NCI-H1930 (cell line): ENCODE data around the gene ROBO4.
A peak's percentile ranks its signal among the peaks of the same experiment; 100 is the strongest.

Experiments used
- DNase-seq, 2 experiments: peaks; one replicate each; lab custom pipeline; 2025; lab: John Stamatoyannopoulos, UW

ROBO4 gene

DNA sequence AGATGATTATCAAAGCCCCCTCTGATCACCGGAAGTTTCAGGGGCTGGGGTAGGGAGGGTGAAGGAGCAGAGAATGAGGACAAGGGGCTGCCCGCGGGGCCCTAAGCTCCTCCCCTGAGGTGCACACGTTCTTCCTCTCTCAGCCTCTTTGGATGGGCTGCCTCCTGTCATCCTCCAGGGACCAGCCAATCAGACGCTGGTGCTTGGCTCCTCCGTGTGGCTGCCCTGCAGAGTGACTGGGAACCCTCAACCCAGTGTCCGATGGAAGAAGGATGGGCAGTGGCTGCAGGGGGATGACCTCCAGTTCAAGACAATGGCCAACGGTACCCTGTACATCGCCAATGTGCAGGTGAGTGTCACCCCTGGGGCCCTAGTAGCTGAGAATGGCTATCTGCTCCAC lies 24.9 kb downstream of the ROBO4 start:
- DNase-seq = peak; percentile 50 to 74

DNA sequence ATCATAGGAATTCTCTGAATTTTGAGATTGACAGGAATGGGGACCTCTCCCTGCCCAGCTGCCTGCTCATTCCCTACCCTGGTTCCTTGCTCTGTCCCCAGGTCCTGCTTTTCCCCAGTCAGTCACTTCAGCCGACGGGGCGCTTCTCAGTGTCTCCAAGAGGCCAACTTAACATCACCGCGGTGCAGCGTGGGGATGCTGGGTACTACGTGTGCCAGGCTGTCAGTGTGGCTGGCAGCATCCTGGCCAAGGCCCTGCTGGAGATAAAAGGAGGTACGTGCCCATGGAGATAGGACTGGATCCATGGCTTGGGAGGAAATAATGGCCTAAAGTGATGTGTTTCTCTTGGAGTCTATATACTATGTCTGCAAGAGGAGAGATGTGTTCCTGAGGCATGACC lies 25.4 kb downstream of the ROBO4 start:
- DNase-seq = no peak

DNA sequence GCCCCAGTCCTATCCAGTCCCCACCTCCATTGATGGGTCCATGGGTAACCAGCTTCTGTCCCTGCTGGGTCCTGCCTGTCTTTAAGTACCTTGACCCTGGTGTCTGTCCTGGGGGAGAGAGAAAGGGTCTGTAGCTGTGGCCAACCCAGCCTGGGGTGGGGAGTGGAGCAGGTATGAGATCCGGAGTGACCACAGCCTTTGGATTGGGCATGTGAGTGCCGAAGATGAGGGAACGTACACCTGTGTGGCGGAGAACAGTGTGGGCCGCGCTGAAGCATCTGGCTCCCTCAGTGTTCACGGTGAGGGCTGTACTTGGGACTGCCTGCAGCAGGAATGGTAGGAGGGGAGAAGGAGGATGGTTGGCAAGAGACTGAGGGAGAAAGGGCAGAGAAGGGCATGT lies 27.2 kb downstream of the ROBO4 start:
- no peak for DNase-seq

DNA sequence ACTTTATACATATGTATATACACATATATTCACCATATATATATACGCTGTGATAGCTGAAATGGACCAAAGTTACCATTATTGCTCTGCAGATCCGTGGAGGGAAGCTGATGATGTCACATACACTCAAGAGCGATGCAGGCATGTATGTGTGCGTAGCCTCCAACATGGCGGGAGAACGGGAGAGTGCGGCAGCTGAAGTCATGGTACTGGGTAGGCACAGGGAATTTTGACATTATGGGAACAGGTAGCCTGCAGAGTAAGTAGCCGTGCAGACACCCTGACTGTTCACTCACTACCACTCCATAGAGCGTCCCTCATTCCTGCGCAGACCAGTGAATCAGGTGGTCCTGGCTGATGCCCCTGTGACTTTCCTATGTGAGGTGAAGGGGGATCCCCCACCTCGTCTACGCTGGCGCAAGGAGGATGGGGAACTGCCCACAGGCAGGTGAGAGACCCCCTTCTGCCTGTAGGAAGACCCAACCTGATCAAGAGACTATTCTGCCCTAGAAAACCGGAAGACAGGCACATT lies 27.7 kb downstream of the ROBO4 start:
- no peak for DNase-seq

DNA sequence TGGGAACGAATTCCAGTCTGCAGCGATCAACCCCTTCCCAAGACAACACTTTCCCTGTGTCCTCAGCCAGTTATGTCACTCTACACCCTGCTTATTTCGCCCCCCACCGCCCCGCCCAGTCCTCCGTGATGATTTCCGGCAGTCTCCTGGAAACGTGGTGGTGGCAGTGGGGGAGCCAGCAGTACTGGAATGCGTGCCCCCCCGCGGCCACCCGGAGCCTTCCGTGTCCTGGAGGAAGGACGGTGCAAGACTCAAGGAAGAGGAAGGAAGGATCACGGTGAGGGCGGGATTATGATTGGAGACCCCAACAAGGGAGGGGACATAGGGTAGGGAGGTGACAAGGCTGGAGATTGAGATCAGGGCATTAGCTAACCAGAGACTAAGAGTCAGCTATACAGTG lies 28.3 kb downstream of the ROBO4 start:
- DNase-seq = no peak

DNA sequence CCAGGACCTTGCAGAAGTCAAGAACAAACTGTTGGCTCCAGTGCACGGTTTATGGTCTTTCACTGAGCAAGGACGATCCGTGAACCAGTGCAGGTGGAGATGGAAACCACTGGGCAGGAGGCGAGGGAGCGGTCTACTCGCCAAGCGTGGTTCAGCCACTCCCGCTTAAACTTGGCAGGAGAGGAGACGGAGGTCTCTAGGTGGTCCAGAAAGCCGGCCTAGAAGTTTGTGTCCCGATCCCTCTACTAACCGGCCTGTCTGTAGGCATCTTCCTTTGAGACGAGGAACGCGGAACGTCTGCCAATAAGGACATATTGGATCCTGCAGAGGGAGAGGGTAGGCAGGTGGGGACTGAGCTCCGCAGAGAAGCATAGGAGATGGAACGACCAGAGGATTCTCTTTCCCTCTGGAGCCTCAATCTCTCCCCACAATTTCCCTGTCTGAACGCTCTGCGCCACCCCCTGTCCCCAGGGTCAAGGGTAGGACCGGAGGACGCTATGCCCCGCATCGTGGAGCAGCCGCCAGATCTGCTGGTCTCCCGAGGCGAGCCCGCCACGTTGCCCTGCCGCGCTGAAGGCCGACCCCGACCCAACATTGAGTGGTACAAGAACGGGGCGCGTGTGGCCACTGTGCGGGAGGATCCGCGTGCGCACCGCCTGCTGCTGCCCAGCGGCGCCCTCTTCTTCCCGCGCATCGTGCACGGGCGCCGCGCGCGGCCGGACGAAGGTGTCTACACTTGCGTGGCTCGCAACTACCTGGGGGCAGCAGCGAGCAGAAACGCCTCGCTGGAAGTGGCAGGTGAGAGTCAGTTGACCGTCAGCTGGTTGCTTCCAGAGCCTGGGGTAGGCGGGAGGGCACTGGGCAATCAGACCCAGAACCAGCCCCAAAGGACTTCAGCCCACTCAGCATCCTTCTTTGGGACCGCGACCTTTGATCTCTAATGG lies 29.1 kb downstream of the ROBO4 start:
- peak in 1 of 2 experiments; percentile 26 for DNase-seq

DNA sequence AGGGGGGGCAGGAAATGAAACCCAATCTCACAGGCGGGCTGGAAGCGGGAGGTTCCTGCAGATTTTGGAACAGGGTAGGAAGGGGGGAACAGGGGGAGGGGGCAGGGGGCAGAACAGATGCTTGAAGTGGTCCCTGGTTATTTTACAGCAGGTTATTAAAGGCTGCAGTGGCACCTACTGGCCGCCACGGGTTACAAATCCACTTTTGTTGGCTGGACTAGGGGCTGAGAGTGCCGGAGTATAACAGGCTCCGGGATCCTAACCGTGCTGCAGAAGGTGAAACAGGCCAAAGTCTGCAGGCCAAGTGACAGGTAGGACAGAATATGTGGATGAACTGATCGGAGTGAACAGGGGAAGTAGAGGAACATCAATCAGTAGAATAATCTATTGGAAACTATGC lies 30.0 kb downstream of the ROBO4 start:
- no peak for DNase-seq

DNA sequence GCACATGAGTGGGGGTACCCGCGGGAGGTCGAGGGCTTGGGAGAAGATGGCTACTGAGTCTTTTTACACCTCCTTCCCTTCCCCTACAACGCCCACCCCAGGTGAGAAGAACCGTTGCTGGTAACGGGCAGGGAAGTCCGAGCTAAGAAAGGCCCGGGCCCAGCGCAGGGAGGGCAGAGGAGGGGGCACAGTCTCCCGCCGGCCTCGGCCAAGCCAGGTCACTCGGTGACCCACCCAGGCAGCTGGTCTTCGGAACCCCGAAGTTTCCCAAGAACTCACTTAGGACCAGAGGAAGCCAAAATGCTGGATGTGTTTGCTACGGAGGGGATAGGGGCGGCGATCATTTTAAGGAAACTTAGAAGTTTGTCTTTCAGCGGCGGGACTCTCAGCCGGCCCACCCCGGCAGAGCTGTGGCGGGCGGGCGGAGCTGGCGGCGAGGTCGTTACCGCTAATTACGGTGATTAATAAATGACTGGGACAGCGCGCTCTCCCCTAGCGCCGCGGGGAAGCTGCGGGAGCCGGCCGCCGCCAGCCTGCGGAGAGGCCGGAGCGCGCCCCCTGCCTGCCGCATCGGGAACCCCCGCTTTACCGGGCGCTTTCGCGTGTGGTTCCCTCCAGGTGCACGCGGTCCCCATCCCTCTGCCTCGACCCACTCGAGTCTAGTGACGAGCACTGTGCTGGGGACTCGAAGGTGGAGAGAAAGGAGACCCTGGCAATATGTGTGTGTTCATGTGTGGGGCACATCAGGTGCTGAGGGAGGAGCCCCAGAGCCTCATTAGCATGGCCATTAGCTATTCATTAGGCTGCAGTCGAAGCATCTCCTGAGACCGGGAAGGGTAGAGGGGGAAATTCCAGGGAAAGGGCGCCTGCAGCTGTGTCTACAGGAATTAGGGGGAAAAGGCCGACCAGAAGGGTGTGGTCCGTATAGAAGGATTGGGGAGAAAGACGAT lies 31.5 kb downstream of the ROBO4 start:
- peak; percentile 28 to 55 for DNase-seq

DNA sequence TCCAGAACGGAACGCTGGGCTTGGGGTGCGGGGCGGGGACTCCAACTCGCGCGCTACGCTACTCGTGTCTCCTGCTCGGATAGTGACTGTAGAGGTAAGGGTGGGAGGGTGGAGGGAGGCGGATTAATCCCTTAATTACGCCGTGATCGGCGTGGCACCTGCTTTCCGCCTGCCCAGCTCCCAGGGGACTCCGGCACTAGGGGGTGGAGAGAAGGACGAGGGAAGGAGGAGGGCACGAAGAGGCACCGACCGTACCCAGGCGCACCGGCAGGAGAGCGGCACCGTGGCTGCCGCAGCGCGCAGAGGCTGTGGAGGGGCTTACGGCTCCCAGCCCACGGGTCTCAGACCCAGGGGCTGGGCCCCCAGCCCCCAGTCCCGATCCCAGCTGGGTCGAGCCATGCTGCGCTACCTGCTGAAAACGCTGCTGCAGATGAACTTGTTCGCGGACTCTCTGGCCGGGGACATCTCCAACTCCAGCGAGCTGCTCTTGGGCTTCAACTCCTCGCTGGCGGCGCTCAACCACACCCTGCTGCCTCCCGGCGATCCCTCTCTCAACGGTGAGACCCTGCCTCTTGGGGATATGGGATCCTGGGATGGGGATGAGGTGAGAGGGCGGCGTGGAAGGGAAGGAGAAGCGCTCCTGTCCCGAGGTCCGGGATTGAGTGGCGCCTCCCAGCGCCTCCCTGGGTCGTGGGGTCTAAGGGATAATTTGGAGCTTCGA lies 32.3 kb downstream of the ROBO4 start, which contains the start of gene ROBO3:
Gene ROBO3, plus strand, starts transcription at position 252 of the 721 bp plus-strand sequence. Its CDS starts 146 bp downstream, at position 398.
- peak in 1 of 2 experiments; percentile 18 for DNase-seq

DNA sequence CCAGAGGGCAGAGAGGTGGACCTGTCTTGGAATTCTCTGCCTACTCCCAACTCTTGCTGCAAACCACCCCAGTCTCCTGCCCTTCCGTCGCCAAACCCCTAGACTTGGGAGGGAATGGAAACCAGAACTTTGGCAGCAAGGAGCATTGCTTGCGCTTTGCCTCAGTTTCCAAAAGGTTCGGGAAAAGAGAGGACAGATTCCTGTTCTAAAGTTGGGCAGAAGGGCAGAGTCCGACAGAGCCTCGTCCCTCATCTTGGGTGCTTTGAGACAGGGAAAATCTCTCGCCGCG lies 32.8 kb downstream of the ROBO4 start:
- no peak for DNase-seq

DNA sequence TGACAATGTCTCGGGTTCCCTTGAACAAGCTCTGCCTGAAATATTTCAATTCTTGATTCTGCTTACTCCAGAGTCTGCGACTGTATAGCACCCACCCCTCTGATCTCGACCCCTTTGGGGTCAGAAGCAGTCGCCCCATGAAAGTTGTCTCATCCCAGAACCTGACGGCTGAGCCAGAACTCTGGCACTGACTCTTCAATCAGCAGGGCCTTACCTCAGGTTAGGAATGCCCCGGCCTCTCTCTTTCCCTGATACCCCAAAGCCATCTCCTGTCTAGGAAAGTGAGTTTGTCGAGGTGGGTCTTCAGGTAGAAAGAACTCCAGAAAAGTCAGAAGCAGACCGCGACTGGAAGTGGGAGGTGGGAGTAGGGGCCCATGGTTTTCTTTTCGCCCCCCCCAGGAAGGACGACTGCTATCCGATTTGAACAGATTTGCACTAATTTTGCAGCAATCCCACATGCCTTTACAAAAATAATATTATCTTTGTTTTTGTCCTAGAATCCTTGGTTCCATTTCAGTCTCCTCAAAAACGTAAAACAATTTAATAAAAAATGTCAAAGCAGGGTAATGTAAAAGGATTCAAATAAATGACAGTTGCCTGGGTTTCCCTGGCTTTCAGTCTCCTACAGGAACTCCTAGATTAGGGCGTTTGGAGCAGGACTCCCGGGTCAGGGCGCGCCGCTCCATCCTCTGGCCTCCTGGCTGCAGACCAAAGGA lies 33.3 kb downstream of the ROBO4 start:
- no peak for DNase-seq

DNA sequence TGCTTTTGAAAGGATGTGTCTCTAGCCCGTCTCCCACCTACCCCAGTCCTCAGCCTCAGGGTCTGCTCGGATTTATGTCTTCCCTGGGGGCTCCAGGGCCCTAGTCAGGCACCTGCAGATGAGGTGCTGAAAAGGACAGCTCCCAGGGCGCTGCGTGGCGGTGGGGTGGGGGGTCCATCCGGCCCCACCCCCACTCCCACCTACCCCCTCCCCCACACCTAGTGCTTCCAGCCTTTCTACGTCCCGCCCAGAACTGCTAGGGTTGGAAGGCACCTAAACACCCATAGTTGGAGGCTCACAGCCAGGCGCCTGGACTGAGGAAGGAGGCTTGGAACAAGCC lies 33.9 kb downstream of the ROBO4 start:
- no peak for DNase-seq

DNA sequence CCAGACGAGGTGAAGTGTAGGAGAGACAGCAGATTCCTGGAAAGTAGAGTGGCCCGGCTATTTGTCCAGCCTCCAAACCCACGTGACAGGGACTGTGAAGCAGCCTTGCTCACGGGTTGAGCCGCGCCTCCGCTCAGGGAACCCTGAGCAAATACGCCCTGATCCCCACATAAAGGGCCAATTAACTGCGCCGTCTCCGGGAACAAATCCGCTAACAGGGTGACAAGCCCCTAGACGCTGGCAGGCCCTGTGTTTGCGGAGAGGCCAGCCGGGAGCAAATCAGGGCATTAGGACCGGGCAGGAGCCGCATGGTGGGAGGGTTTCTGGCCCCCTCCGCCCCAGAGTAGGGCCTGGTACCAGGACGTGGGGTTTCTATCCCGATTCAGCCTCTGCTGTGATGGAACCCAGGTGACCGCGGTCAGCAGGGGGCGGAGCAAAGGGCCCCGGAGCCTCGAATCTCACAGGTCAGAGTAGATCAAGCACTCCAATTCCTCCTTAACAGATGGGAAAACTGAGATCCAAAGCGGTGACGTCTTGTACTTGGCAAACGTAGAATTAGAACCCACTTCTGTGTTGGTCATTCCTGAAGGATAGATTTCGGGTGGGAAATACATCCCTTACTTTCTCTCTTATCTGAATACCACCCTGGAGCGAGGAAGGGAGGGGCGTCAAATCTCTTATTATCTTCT lies 34.4 kb downstream of the ROBO4 start:
- no peak for DNase-seq

DNA sequence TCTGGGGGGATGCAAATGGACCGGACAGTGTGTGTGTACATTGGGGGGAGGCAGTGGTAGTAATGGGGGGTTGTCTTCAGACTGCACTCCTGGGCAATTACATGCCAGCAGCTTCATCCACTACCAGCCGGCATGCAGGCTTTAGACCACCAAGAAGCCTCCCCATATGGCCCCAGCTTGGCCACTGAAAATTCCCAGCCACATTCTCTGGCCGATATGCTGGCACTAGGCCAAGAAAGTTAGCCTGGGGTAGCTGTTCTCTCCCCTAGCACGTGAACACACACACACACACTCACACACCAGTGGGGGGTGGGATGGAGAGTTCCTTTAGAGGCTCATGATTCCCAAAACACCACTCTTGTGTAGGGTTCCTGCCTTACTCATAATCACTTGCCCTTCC lies 36.0 kb downstream of the ROBO4 start:
- no peak for DNase-seq

DNA sequence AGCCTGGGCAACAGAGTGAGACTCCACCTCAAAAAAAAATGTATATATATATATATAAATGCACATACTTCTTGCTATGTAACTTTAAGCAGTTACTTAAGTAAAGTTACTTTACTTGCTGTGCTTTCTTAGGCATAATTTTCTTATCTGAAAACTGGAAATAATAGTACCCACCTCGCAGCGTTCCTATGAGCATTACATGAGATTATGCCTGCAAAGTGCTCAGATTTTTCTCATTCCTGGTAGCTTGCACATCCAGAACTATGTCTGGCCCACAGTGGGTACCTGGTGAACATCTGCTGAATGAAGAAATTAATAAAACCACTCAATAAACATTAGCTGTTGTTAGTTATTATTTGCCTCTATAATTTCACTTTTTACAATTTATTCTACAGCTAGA lies 38.5 kb downstream of the ROBO4 start:
- DNase-seq = no peak

DNA sequence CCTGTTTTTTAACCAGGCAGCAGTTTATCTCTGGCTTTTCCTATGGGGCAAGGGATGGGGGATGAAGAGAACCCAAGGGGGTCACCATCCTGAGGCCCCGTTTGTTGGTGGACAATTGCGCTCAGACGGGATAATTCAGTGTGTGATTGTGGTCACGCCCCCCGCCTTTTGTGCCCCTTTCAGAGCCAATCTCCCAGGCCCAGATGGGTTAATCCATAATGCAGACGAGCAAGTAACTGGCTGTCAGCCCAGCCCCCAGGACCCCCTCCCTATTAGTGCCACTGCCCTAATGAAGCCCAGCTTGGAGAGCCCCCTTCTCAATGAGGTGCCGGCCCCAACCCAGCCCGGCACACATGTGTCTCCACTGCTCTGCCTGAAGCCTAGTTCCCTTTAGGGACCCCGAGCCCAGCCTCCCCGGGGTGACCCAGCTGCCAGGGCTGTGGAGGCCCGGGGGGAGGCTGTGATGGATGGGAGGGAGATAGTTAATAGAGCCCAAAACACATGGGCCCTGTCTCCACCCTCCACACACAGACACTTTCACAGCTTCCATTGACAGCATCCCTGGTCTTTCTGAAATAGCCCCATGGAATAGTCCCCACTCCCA lies 51.5 kb downstream of the ROBO4 start:
- no peak for DNase-seq

DNA sequence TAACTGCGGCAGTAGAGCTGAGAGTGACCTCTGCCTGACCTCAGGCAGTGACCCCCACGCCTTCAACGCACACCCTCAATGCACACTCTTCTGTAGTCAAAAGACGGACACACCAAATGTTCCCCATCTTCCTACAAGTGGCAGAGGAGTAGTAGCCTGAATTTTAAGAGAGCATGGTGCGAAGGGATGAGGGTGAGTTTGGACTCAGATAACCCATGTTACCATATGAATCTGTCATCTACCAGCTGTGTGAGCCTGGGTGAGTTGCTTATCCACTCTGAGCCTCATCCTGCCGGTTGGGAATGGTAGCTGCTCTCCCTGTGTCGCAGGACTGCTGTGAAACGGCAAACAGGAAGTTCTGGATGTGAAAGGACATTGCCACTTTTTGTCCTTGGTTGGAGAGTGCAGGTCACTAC lies 53.0 kb downstream of the ROBO4 start:
- no peak for DNase-seq

DNA sequence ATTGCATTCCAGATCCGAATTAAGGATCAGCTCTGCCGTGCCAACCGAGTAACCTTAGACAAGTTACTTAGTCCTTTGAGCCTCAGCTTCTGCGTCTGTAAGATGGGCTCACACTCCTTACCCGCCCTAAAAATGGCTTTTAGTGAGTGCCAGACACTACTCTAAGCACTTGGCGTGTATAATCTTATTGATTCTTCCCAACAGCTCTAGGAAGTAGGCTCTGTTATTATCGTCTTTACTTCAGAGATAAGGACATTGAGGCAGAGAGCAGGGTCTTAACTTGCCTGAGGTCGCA lies 54.1 kb downstream of the ROBO4 start:
- DNase-seq = no peak

DNA sequence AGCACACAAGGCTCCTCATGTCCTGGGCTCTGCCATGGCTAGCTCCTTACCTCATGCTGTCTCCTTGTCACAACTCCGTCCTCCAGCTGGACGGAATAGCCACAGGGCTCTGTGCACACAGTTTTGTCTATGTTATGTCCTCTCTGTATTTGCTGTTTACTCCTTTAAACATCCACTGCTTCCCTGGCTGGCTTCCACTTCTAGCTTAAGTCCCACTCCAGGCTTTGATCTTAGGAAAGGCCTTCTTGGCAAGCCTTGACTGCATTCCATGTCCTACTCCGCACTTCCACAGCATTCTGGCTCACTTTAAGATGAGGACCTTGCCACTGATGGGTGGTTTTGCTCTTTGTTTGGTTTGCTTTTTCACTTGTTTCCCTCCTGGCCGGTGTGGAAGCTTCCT lies 55.4 kb downstream of the ROBO4 start:
- DNase-seq = no peak

DNA sequence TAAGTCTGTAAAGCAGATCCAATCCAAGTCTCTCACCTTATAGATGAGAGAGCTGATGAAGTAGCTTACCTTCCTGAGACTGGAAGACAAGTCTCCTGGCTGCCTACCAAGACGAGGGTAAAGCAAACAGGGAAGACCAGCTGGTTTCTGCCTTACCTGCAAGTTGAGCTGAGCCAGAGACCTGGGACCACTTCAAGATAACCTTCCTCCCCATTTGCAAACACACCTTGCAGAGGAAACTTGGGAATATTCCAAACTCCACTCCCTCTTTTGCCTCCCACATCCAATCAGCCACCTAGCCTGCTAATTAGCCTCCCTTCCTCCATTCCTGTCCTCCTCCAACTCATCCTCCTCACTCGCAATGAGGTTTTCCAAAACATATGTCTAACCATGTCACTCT lies 55.8 kb downstream of the ROBO4 start:
- DNase-seq = no peak

DNA sequence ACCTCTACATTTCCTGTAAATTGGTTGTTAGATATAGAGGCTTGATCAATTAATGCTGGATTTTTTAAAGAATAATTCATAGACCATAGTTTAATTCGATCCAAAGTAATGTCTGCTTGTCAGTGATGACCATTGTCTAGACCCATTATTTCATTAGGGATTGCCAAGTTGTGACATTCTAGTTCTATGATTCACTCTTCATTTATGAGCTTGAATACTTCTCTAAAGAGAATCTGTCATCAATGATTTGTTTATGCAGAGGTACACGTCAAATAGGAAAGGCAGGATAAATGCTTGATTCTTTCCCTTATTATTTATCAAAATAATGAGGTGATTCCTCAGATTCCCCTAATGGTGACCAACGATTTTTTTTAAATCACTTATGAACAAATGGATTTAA lies 56.5 kb downstream of the ROBO4 start:
- no peak for DNase-seq
